ENCODE data around the gene BMP8B.
"Not testable (repeated sequence)": the region's sequence is repeated elsewhere in the genome, so short reads cannot be mapped to it uniquely, and the experiment has no call there.

The BMP8B gene

DNA sequence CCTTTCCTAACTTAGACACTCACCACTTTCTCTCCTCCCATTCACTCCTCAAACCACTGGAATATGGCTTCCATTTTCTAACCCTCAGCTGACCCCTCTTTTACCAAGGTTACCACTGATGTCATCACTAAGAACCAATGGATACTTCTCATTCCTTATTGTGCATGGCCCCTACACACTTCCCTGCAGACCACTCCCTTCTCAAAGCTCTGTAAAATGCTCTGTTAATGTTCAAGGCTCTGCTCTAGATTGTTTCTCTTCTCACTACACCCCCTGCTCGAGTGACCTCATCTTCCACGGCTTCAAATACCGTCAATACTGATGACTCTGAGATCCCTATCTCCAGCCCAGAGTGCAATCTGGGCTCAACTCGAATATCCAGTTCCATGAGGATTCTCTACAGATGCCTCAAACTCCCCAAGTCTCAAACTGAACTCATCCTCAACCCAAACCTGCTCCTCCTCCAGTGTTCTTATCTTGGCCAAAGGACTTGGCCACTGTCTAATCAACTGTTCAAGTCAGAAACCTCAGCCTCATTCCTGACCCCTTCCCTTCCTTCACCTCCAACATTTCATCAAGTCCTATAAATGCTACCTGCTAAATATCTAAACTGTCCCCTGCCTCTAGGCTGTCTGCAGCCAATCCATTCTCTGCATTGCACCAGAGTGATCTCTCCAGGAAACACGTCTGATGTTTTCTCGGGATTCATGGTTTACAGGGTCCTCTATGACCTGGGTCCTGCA, 41.3 kb upstream of the BMP8B start:
- TF ChIP-seq CTCF (conservative IDR thresholded peaks at IDR 0.05) = no peak

GRCh38 chr1:39828734-39829133, 40.1 kb upstream of the BMP8B start:
- no peak overlapping the region for H3K27ac ChIP-seq
- no peak for TF ChIP-seq CTCF (conservative IDR thresholded peaks at IDR 0.05)

More for the DNA sequence above, 41.3 kb upstream of the BMP8B start:
- no peak overlapping the region for H3K27ac ChIP-seq

DNA sequence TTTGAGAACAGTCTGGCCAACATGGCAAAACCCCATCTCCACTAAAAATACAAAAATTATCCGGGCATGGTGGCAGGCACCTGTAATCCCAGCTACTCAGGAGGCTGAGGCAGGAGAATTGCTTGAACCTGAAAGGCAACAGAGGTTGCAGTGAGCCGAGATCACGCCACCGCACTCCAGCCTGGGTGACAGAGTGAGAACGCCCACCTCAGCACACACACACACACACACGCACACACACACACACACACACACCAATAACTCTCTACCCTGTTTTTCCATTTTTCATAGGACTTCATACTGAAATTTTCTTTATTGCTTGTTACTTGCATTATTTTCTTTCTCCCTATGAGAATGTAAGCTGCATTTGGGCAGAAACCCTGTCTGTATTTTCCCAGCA, 39.6 kb upstream of the BMP8B start:
- H3K27ac ChIP-seq = not testable (repeated sequence)

- TF ChIP-seq CTCF (conservative IDR thresholded peaks at IDR 0.05) = no peak
- H3K27ac ChIP-seq = peak overlapping the region; percentile 53
Measured at GRCh38 chr1:39827201-39827600, 38.5 kb upstream of the BMP8B start.

DNA sequence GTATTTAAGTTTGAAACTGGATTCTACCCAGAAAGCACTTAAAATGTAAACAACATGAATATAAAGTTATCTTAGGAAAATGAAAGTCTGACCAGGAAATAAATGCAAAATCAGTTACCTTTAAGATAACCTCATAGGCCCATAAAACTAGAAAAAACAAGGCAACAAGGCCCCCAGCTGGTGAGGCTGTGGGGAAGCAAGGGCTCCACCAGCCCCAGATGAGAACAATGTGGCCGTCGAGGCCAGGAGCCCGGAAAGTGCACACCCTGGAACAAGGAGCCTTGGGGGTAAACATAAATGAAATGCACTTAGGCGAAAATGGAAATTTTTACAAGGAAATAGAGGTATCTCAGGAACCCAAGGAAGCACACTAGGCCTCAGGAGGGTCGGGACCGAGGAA, 37.9 kb upstream of the BMP8B start:
- peak overlapping the region; percentile 53 for H3K27ac ChIP-seq
- no peak for TF ChIP-seq CTCF (conservative IDR thresholded peaks at IDR 0.05)

DNA sequence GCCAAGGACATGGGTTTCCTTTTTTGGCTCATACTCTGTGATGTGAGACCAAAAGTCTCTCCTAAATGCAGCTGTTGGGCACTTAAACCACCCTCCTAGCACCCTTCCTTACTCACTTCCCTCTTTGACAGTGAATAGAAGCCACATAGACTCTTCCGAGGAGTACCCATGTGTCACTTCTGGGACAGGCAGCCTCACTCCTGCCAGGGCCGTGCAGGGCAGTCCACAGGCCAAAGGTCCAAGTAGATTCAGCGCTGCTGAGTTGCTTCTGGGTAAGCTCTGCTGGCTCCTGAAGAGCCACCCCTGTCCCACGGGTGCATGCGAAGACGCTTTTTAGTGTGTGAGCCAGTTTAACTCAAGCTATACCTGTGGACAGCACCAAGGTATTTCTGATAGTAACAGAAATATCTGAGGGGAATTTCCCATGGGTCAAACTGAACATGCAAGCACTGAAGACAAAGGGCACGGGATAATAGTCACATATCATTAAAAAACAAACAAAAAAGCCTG, 36.8 kb upstream of the BMP8B start:
- no peak for TF ChIP-seq CTCF (conservative IDR thresholded peaks at IDR 0.05)
- H3K27ac ChIP-seq = peak overlapping the region; percentile 53

DNA sequence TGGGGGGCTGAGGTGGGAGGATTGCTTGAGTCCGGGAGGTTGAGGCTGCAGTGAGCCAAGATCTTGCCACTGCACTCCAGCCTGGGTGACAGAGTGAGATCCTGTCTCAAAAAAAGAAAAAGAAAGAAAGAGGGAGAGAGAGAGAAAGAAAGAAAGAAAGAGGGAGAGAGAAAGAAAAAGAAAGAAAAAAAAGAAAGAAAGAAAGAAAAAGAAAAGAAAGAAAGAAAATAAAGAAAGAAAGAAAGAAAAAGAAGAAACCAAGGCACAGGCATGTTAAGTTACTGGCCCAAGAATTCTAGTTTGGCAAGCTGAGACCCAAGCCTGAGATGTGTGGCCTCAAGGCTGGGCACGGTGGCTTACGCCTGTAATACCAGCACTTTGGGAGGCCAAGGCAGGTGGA, 34.8 kb upstream of the BMP8B start:
- not testable (repeated sequence) for H3K27ac ChIP-seq

DNA sequence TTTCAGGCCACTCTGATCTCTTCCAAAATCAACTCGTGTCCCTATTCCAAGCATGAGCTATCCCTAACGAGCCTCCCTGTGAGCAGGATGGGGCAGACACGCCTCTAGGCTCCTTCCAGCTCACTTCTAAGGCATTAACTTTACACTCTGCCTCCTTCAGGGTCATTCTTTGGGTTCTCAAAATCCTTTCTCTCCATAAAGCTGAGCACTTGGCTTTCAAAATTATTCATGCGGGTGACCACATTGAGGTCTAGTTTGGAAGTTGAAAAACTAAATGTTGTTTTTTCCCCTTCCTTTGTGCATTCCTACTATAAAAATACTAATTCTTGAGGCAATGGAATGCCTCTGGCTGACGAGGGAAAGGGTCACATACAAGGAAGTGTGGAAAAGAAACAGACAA, 33.5 kb upstream of the BMP8B start:
- no peak overlapping the region for H3K27ac ChIP-seq
- no peak for TF ChIP-seq CTCF (conservative IDR thresholded peaks at IDR 0.05)
